Measurements from ENCODE around the gene CARD18.
"Not testable (repeated sequence)": the region's sequence is repeated elsewhere in the genome, so short reads cannot be mapped to it uniquely, and the experiment has no call there.

Gene CARD18

DNA sequence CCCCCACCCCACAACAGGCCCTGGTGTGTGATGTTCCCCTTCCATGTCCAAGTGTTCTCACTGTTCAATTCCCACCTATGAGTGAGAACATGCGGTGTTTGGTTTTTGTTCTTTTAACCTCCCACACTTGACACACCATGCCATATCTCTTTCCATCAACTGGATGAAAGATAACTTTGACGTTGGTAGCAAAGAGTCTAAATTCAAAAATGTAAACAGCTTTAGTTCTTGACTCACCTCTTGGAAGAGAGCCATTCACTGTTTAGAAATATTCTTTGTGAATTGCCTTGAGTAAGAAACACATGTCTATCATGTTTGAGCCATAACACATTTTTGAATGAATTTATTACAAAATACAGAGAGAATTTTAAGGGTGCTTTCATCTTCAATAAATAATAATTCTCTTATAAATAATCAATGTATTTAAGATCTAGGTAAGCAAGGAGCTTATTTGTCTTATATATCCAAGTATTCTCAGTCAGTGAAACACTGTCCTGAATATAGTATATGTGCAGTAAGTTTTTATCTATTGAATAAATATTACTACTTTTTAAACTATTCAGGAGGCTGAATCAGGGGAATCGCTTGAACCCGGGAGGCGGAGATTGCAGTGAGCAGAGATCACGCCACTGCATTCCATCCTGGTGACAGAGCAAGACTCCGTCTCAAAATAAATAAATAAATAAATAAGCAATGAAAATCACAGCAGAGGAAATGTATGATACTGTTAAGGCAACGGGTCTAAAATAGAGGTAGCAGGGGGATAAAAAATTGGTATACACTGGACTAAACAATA, 6.7 kb downstream of the CARD18 start:
- no peak for DNase-seq

DNA sequence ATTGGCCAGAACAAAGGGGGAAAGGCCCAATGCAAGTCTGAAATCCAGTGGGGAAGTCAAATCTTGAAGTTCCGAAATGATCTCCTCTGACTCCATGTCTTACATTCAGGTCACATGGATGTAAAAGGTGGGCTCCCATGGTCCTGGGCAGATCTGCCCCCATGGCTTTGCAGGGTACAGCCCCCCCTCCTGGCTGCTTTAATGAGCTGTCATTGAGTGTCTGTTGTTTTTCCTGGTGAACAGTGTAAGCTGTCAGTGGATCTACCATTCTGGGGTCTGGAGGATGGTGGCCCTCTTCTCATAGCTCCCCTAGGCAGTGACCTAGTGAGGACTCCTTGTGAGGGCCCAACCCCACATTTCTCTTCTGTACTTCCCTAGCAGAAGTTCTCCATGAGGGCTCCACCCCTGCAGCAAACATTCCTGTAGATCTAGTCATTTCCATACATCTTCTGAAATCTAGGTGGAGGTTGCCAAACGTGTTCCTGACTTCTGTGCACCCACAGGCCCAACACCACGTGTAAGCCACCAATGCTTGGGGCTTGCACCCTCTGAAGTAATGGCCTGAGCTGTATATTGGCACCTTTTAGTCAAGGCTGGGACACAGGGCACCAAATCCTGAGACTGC, 9.3 kb downstream of the CARD18 start:
- DNase-seq, result no peak

DNA sequence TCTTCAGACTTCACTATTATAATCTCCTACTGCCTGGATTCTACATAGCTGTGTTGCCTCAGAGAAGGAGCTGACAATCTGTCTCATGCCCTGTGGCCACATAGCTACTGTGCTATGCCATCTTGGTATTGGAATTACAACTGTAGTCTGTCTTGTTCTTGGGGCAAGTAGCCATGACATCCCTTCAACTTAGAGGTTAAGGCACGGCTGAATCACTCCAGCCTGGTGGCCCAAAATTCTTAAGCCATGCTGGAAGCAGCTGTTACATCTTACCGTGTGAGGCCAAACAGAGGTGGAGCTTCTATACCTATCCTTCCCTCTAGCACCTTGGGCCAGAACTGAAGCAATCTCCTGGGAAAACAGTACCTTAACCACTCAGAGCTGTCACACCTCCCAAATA, 14.8 kb downstream of the CARD18 start:
- no peak for DNase-seq

DNA sequence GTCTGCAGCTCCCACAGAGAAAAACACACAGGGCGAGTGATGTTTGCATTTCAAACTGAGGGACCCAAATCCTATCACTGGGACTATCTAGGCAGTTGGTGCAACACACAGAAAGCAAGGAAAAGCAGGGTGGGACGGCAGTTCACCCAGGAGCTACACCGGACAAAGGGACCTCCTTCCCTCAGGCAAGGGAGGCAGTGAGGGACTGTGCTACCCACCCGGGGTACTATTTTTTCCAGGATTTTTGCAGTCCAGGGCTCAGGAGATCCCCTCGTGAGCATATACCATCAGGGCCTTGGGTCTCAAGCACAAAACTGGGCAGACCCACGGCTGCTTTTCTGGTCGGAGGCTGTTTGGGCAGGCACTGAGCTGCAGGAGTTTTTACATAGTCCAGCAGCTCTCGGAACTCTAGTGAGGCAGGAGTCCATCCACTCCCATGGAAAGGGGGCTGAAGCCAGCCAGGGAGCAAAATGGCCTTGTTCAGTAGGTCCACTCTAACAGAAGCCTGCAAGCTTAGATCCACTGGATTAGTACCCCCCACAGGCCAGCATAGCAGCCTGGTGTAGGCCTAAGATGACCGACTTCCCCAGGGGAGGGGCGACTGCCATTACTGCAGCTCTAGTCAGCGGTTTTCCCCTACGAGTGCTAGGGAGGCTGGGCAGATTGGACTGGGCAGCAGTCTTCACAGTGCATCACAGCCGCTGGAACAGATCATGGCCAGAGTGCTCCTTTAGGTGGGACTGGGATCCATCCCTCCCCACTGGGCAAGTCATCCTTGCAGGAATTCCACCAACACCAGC, 28.2 kb downstream of the CARD18 start:
- DNase-seq, result no peak

DNA sequence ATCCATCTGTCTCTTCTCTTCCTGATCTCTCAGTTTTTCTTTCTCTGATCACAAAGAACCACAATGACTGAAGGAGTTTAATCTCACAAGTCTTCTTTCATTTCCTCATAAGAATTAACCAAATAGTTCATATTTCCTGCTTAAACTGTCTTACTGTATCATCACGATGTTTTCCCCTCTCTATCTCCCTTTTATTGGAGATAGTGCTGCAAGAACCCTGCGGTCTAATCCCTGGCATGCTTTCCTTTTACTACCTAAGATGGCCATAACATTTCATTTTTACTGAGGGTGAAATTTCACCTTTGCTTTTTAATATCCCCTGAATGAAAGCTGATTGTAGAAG, 28.9 kb downstream of the CARD18 start:
- no peak for DNase-seq

DNA sequence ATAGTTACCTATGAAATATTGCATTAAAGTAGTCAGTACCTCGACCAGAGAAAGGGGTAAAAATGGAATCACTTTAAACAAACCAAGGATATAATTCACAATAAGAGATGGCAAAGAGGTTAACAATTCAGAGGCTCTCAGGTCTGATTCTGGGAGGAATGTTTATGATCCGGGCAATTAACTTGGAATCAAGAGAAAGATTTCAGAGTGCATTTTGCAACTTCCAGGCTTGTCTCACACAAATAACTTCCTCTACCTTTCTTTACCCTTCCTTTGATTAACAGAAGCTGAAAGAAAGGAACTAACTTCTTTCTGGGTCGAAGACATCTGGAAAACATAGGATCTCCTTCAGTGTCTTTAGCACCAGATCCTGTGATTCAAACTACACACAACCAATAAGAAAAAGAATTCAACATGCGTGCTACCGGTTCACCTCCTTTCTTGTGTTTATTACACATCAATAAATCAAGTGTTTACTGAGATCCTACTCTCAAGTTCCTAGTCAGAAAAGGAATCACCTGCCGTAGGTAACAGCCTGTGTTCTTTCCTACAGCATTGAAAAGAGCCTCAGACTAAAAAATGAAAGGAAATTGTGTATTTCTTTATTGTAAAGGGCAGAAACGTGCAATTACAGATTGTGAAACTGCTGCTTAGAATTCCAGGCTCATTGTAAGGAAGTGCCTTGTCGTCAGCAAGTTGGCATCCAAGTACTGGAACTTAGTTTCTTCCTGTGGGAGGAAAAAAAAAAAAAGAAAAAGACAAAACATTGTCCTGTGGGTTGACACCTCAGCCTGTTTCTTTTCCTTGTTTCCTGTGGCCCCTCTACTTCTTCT, 29.5 kb downstream of the CARD18 start:
- no peak for DNase-seq

DNA sequence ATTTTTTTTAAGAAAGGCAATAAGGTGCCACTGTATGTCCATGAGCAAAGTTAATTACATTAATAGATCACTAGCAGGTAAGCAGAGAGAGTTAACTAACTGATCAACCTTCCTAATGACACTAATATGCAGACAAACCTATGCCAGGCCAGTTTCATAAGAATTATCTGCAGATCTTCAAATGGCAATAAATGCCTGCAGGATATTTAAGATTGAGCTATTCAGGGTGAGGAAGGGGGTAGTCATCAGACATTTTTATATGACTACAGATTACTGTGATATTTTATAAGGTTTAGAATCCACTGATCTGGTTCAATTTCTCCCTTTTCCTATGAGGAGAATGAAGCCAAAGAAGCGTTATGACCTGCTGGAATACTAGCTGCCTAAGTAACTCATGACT, 30.2 kb downstream of the CARD18 start:
- DNase-seq, result no peak

DNA sequence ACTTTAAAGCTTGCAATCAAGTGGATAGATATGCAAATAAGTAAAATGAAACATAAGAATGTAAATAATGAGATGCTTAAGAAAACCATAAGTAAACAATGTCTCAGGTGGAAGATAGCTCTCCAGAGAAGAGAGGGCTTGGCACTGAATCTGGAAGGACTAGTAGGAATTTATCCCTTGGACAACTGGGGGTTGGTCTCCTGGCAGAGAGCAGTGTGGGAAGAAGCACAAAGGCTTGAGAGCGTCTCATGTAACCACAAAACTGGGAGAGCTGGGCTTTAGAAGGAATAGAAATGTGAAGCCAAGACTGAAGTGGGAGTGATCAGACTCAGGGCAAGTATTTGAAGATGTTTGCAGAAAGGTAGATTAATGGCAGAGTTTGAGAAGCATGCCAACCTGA, 31.3 kb downstream of the CARD18 start:
- DNase-seq, result no peak

DNA sequence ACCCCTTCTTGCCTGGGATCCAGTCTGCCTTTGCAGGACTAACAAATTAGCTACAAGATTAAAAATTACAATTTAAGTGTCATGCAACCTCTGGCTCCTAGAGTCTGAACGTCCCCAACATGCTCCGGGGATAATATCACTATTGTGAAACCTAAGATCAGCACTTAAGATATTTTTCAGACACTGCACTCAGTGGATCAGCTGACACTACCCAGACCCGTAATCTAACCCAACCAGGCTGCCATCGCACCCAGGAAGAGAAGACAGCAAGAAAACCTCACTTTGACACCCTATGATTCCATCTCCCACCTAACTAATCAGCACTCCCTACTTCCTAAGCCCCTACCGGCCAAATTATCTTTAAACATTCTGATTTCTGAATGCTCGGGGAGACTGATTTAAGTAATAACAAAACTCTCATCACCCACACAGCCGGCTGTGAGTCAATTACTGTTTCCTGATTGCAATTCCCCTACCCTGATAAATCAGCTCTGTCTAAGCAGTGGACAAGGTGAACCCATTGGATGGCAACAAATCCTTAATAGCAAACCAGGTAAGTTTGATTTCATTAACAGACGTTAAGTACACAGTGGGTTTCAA, 32.2 kb downstream of the CARD18 start:
- DNase-seq, result not testable (repeated sequence)

DNA sequence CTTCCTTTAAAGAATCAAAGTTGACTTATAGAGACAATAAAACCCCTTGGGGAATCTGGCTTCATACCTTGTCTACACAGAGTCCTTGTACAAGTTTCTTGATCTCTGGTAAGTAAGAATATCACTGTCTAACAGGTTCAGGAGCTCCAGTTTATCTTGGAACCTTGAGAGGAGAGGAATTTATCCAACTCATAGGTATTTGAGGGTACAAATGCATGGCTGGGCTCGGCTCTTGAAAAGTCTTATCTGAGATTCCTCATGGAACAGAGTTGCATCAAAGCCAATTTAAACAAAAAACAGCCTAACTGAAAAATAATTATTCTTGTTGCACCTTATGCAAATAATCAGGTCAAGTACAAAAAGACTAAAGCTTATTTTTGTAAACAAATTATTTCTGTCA, 33.4 kb downstream of the CARD18 start:
- DNase-seq, result no peak

DNA sequence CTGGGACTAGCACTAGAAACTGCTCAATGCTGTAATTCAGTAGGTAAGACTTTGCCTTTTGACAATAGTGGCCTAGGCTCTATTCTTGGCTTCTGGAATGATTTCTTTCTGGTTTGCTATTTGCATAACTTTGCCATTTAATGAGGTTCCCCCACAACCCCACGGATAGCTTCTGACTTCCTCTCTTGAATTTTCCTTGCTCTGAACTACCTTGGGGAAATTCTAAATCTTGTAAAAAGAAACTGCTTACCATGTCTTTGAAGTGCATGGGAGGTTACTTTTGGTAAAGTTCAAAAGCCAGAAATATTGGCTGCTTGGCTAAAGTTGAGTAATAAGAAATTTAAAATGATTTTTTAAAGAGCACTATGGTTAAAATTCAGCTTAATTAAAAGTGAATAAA, 35.3 kb downstream of the CARD18 start:
- no peak for DNase-seq

DNA sequence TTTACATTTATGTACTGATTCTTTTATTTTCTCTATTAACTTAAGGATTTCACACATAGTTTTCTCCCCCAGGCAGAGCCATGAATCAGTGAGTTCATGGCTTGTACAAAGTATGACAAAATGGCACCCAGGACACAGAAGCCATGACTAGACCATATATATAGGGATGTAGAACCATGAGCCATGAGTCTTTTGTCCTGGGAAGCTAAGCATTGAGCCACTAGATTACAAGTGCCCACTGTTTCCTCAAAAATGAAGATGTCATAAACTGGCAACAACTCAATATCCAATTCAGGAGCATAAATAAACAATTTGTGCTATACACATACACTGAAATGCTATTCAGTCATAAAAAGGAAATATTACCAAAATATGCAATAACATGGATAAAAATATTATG, 36.2 kb downstream of the CARD18 start:
- DNase-seq, result no peak

DNA sequence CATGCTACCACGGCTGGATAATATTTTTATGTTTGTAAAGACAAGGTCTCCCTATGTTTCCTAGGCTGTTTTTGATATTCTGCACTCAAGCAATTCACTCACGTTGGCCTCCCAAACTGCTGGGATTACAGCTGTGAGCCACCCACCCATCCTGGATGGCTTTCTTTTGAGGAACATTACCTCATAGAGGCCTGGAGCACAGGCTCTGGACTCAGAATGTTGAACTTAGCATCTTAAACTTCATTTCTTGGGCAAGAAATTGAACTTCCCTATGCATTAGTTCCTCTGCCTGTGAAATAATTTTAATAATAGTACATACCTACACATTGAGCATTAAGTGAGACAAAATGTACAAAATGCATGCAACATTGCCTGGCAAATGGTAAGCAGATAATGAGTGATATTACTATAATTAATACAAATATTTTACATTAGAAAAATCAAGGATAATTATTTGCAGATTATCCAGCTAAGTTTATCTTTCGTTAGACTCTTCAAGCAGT, 37.4 kb downstream of the CARD18 start:
- not testable (repeated sequence) for DNase-seq

DNA sequence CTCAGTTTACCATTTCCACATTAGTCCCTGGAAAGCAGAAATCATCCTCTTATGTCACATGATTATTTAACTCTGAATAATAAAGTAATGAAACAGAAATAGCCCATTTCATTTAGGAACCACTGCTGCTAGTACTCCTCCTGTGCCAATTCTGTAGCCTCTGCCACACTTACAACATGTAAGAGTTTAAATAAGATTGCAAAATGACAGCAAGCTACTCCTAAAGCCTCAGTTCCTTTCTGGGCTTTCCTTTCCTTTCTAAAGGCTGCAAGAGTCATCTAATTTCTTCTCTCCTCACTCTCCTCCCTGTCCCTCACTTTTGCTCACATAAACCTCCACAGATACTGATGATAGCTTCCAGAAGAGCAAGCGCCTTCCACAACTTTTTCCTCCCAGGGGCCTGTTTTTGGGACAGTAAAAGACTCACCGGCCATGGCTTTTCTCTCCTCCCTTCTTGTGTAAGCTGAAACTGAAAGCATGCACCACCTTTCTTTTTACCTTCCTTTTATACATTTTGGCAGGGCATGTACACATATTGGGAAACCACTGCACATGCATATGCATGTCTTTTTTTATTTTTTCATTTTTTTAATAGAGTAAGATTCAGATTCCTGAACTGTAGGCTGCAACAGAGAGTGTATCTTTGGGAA, 38.5 kb downstream of the CARD18 start:
- no peak for DNase-seq

DNA sequence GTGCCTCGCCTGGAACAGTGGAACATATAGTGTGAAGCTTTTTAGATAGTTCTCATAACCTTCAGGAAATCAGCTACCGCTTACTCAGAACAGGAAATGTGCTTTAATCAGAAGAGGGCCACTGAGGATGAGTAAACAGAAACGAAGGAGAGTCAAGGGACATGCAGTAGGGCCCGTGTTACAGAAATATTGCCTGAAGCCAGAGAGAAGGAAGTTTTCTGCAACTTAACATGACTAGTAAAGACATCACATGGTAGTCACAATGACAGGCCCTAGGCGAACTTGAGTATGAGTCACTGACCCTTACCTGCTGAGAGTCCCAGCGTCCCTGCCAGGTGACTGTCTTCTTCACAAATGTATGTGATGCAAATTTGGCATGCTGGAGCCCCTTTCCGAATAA, 39.4 kb downstream of the CARD18 start:
- no peak for DNase-seq

DNA sequence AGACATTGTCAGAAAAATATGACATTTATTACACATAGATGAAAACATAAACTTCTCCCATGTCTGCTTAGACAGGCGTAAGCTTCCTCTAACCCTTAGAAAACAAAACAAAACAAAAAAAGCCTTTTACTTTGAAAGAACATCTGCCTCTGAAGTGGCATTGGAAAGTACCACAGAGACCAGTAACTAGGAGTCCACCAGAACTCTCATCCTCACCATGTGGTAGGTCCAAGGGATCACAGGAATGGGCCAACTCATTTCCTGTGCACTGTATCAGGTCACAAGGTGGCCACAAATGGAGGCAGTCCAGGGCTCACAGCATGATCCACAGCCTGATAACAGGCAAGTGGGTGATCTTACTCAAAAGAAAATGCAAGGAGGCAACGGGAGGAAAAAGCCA, 40.0 kb downstream of the CARD18 start:
- not testable (repeated sequence) for DNase-seq

DNA sequence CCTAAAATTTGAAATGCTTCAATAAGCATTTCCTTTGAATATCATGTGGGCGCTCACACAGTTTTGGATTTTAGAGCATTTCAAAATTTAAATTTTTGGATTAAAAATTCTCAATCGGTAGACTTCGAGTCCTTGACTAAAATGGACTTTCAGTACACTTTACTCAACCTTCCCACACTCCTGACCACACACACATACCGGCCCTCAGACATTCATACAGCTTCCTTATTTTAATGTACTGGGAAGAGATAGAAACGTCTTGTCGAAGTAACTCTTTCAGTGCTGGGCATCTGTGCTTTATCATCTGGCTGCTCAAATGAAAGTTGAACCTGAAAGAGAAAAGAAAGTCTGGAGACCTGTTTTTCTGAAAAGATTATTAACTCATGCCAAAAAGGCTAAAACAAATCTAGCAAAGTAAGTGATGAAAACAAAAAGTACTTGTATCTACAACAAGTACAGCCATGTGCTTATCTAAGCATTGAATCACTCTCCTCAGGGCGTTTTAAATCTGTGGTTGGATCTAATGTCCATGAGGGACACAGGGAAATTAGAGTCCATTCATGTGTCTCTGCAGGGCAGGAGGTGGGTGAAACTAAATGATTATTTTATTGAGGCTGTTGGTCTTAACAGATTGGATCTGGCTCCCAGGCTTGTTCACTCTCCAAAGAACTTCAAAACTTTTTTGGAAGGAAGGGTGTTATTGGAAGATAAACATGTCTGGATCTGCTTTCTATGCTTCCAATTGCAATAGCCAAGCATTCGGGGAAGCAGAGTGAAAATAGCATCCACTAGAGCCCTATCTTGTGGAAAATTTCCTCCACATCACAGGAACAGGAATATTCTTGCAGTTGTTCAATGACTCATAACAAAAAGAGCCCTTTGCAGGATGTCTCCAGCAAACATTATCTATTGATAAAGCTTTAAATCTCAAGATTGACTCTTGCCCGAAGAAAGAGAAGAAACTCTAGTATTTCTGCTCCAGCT, 47.0 kb downstream of the CARD18 start:
- DNase-seq, result no peak

Data from hippocampal formation (tissue), 2 donors.